Measurements from ENCODE around the gene HEATR5A.

HEATR5A gene

GRCh38 chr14:31360919-31361662 is 59.3 kb downstream of the HEATR5A start:
- peak in 1 of 2 donors; percentile 72 for DNase-seq (ENCODE audit: low read depth in 2 of 2)
- TF ChIP-seq CTCF (IDR thresholded peaks at IDR 0.05; ENCODE audit: low read depth, low read length): no peak
- H3K4me3 ChIP-seq (replicated peaks in 1 of 2; ENCODE audit: low read depth in 2 of 2, low read length in 2 of 2): no peak overlapping the region

GRCh38 chr14:31357279-31357678 is 63.1 kb downstream of the HEATR5A start:
- H3K4me3 ChIP-seq (replicated peaks in 1 of 2; ENCODE audit: low read depth in 2 of 2, low read length in 2 of 2): no peak overlapping the region
- peak in 1 of 2 donors; percentile 28 for DNase-seq (ENCODE audit: low read depth in 2 of 2)
- TF ChIP-seq CTCF (IDR thresholded peaks at IDR 0.05; ENCODE audit: low read depth, low read length): no peak

GRCh38 chr14:31346097-31346496 is 74.3 kb downstream of the HEATR5A start:
- TF ChIP-seq CTCF (IDR thresholded peaks at IDR 0.05; ENCODE audit: low read depth, low read length): no peak
- DNase-seq (ENCODE audit: low read depth in 2 of 2): no peak
- no peak overlapping the region for H3K4me3 ChIP-seq (replicated peaks in 1 of 2; ENCODE audit: low read depth in 2 of 2, low read length in 2 of 2)

GRCh38 chr14:31341280-31341679 is 79.1 kb downstream of the HEATR5A start:
- no peak for TF ChIP-seq CTCF (IDR thresholded peaks at IDR 0.05; ENCODE audit: low read depth, low read length)
- H3K4me3 ChIP-seq (replicated peaks in 1 of 2; ENCODE audit: low read depth in 2 of 2, low read length in 2 of 2): no peak overlapping the region
- no peak for DNase-seq (ENCODE audit: low read depth in 2 of 2)

GRCh38 chr14:31340297-31341063 is 79.9 kb downstream of the HEATR5A start:
- no peak for TF ChIP-seq CTCF (IDR thresholded peaks at IDR 0.05; ENCODE audit: low read depth, low read length)
- no peak overlapping the region for H3K4me3 ChIP-seq (replicated peaks in 1 of 2; ENCODE audit: low read depth in 2 of 2, low read length in 2 of 2)
- no peak for DNase-seq (ENCODE audit: low read depth in 2 of 2)

GRCh38 chr14:31339743-31340142 is 80.6 kb downstream of the HEATR5A start:
- TF ChIP-seq CTCF (IDR thresholded peaks at IDR 0.05; ENCODE audit: low read depth, low read length): no peak
- no peak overlapping the region for H3K4me3 ChIP-seq (replicated peaks in 1 of 2; ENCODE audit: low read depth in 2 of 2, low read length in 2 of 2)
- DNase-seq (ENCODE audit: low read depth in 2 of 2): no peak
